ENCODE data around the gene SWAP70. TPM values are rescaled to one million over a fixed set of nuclear protein-coding genes. Genes with fewer than 3 reads are reported as not detected.

Gene SWAP70
- total and polyA plus RNA-seq, 9 of the 15 experiments (the other 6 are each of a cell fraction or from before 2014, with no cell fraction given) = 1.7 to 4.9 (median 3.9) TPM

DNA sequence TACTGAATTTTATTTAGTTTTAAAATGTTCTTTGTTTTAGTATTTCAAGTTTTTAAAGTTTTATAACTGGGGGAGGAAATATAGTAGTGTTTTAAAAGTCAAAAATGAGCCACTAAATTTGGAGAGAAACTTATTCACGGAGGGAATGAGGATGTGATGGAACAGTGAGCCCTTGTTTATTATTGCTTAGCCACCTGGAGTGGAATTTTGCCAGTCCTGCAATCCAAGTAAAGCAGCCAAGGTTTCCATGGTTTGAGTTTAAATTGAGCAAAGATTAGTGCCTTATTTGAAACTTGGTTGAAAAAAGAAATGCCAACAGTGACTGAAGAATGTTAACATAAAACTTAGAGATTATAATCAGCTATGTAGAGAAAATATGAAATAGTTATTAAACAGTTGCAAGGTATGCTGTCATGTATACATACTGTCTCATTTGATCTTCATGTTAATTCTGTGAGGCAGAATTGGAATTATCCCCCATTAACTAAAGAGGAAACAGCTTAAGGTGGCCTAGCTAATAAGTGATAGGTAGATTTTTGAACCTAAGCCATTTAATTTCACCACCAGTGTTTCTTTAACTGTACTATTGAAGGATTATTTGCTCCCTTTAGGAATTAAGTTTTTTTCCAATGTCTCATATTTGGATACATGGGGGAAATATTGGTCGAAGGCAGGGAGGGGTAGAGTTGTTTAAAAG lies 36.4 kb downstream of the SWAP70 start:
- H3K9me1 ChIP-seq (ENCODE audit: control insufficient read depth, insufficient read depth, low read length) = no peaks in the 10 kb centered on the region
- DNase-seq (ENCODE audit: extremely low read depth in 1 of 4, low spot score in 3 of 4) (no peak), ATAC-seq (no peak), FAIRE-seq (no peak)
- intact Hi-C loops (cut with micrococcal nuclease) (no loop called here), in situ Hi-C loops (cut with MboI) (no loop called here)
- no peak overlapping the region for H3K4me2 ChIP-seq (ENCODE audit: insufficient read depth, low read length)
- no peak overlapping the region for H3K9ac ChIP-seq (ENCODE audit: insufficient read depth in 1 of 2, low read depth in 2 of 2, low read length in 2 of 2)
- ChIA-PET CTCF (ENCODE audit: low intra/inter-chr PET ratio) (no interaction called here), POLR2A (interaction anchor here (0.8 to 1.3 kb wide), 2 partner anchors 8 to 20 kb away, joined by 3 to 4 read pairs; no protein-coding TSS in a partner anchor)
- no peaks in the 10 kb centered on the region; a peak in 1 of 5 replicates for H3K27me3 ChIP-seq (ENCODE audit: control insufficient read depth in 2 of 2, insufficient read depth in 2 of 2, low read length in 2 of 2)
- H3K4me1 ChIP-seq (replicated peaks in 1 of 2; ENCODE audit: control insufficient read depth in 2 of 2, insufficient read depth in 2 of 2, low read length in 2 of 2) = no peaks in the 10 kb centered on the region
- no peaks in the 10 kb centered on the region for H3K79me2 ChIP-seq (ENCODE audit: control insufficient read depth, insufficient read depth, low read length)
- H3K4me3 ChIP-seq = no peak overlapping the region
- no peak overlapping the region for H2AFZ ChIP-seq (ENCODE audit: low read depth, low read length)
- no peaks in the 10 kb centered on the region for H3K36me3 ChIP-seq (ENCODE audit: control insufficient read depth, insufficient read depth, low read length)
- H3K9me3 ChIP-seq (replicated peaks; ENCODE audit: control insufficient read depth, insufficient read depth, low read depth, low read length) = no peaks in the 10 kb centered on the region
- 19% methylated on average over 2 of the region's 2 CpGs for WGBS (ENCODE audit: insufficient coverage, low coverage, missing lambda C conversion rate)
- TF ChIP-seq SMAD3 (CRISPR knock-in tag; conservative IDR thresholded peaks at IDR 0.05) (no peak), FUS (optimal IDR thresholded peaks at IDR 0.05; ENCODE audit: low read depth, low read length) (no peak), KDM5B (IDR thresholded peaks at IDR 0.05; ENCODE audit: insufficient replicate concordance, low read depth, low read length) (no peak), ZNF589 (CRISPR knock-in tag; IDR thresholded peaks at IDR 0.05; ENCODE audit: low read depth) (no peak), ZNF384 (IDR thresholded peaks at IDR 0.05; ENCODE audit: low read depth, low read length) (no peak), NFXL1 (CRISPR knock-in tag; IDR thresholded peaks at IDR 0.05) (no peak), MAFK (IDR thresholded peaks at IDR 0.05; ENCODE audit: low read length) (no peak), NR2C2 (CRISPR knock-in tag; IDR thresholded peaks at IDR 0.05) (no peak), NR2C2 (tag; IDR thresholded peaks at IDR 0.05) (no peak), RHOXF2B (CRISPR knock-in tag; conservative IDR thresholded peaks at IDR 0.05) (no peak), ARNT (IDR thresholded peaks at IDR 0.05) (no peak), U2AF1 (optimal IDR thresholded peaks at IDR 0.05; ENCODE audit: low read depth, low read length) (no peak), SIRT6 (IDR thresholded peaks at IDR 0.05; ENCODE audit: low read depth, low read length) (no peak), CBX5 (IDR thresholded peaks at IDR 0.05; ENCODE audit: borderline replicate concordance, low read depth) (no peak)
- H4K20me1 ChIP-seq (replicated peaks; ENCODE audit: control insufficient read depth, insufficient read depth, low read length) = no peaks in the 10 kb centered on the region
- H3K27ac ChIP-seq (ENCODE audit: extremely low read depth, low read depth, low read length) = no peak overlapping the region
- BruUV-seq (replicated peaks) = no TSS peak

All from K562 (cell line).